NCI-H2171 (cell line): ENCODE data around the gene LATS2.
A peak's percentile ranks its signal among the peaks of the same experiment; 100 is the strongest.
"Not testable (repeated sequence)": the region's sequence is repeated elsewhere in the genome, so short reads cannot be mapped to it uniquely, and the experiment has no call there.

Experiments used
- DNase-seq: peaks from one replicate; lab custom pipeline; 2025; lab: John Stamatoyannopoulos, UW

Gene LATS2

DNA sequence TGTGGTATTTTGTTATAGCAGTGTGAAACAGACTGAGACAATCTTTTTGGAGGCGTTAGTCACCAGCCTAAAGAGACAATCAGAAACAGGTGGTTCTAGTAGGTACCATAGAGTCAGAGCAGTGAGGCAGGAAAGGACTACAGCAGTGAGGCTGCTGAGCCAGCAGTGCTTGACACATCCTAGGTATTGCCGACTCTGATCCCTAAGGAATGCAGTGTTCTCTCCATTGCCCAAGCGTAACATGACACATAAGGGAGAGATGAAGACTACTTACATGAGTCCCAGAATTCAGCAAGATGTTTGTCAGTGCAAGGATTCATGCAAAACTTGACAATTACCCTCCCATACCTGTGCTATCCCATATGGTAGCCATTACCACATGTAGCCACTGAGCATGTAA lies 96.5 kb downstream of the LATS2 start:
- DNase-seq = no peak

DNA sequence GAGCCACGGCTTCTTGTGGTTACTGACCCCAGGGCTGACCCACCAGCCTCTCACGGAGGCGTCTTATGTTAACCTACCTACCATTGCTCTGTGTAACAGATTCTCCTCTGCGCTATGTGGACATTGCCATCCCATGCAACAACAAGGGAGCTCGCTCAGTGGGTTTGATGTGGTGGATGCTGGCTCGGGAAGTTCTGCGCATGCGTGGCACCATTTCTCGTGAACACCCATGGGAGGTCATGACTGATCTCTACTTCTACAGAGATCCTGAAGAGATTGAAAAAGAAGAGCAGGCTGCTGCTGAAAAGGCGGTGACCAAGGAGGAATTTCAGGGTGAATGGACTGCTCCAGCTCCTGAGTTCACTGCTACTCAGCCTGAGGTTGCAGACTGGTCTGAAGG lies 99.7 kb downstream of the LATS2 start:
- not testable (repeated sequence) for DNase-seq

DNA sequence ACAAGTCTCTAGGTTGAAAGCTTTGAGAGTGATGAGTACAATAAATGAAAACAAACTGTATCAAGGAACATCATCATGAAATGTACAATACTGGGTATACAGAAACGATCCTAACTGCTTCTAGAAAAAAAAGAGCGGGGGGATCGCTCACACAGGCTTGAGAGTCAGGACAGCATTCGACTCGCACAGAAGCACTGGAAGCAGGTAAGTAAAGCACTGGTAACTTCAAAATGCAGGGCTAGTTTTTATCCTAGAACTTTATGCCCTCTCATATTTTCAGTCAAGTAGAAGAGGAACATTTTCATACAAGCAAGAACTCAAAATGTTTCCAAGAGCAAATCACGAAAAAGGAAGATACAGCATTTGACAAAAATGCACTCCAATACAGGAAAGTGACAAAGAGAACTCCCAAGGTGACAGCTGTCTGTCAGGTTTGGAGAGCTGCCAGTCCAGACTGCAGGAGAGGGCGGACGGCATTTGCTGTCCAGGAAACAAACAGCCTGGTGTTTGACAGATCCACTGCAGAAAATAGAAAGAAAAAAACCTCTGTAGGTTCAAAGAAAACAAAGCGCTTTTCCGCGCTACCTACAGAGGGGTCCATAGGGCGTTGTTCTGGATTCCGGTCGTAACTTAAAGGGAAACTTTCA lies 100.6 kb downstream of the LATS2 start:
- DNase-seq = peak; percentile 8

DNA sequence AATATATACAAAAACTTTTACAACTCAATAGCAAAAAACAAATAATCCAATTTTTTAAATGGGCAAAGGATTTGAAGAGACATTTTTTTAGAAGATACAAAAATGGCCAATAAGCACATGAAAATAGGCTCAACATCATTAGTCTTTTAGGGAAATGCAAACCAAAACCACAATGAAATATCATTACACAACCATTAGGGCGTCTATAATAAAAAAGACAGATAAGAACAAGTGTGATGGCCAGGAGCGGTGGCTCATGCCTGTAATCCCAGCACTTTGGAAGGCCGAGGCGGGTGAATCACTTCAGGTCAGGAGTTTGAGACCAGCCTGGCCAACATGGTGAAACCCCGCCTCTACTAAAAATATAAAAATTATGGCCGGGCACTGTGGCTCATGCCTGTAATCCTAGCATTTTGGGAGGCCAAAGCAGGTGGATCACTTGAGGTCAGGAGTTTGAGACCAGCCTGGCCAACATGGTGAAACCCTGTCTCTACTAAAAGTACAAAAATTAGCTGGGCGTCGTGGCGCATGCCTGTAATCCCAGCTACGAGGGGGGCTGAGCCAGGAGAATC lies 104.3 kb downstream of the LATS2 start:
- DNase-seq = not testable (repeated sequence)

DNA sequence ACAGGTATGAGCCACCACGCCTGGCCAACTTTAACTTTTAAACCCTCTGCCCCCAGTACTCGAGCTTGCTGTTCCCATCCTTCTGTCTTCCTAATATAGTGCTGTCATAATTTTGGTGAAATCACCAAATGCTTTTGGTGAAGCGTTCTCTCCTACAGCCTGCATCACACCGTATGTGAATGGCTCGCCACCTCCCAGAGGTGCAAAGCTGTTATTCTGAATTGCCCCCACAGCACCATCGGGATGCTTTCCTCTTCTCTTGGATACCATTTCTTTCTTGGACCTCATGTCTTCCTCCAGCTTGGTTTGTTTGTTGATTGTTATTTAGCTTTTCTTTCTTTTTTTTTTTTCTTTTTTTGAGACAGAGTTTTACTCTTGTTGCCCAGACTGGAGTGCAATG lies 105.9 kb downstream of the LATS2 start:
- no peak for DNase-seq

DNA sequence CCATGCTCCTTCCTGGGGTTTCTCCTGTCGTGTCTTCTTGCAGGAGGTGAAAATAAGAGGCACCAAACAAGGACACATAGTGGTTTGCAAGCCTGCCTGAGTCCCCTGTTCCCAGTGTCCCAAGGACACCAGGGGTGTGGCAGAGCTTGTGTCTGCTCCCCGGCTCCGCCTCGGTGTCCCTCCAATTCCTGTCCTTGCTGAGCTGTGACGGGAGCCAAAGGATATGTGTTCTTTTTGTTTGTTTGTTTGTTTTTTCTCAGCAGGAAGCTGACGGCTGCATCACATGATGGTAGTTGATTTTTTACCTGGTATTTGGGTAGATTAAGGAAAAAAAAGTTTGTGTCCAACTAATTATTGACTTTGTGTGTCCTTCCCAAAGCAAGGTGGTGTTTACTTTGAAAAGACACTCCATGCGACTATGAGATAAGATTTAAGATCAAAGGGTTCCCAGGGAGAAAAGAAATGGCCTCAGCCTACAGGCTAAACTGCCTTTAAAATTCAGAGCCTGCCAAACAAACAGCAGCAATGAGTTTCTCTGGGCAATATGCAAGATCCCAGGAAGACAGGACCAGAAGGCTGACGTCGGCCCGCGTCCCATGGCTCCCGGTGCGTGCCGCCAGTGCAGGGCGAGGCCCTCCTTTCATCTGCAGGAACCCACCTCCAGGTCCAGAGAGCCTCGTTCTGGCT lies 108.0 kb downstream of the LATS2 start:
- DNase-seq = no peak

DNA sequence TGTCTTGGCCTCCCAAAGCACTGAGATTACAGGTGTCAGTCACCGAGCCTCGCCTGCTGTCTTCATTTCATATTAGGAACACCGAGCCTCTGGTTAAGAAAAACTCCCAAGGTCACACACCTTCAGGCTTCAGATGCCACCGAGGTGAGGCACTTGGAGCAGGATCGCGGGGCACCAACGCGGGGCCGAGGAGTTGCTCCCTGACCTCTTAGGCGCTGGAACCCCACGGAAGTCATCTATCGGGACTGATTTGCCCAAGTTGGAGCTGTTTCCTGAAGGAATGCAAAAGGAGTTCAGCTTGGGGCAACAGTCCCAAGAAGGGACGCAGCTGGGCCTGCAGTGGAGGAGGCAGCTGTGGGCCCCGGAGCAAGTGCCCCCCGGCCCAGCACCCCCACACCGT lies 108.5 kb downstream of the LATS2 start:
- no peak for DNase-seq

DNA sequence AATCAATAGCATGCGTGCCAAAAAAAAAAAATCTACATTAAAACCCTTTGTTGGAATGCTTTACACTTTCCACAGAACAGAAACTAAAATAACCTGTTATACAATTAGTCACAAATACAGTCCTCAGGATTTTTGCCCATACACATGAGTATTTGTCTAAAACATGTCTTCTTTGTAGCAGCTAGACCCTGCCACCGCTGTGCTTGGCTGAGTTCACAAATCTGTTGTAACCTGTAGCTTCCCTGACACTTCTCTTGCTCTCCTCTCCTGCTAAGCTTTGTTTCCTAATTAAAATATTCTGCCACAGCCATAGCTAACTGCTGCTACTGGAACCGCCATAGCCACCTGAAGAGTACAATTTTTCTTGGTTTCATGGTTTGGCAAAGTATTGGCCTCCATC lies 113.4 kb downstream of the LATS2 start:
- not testable (repeated sequence) for DNase-seq

DNA sequence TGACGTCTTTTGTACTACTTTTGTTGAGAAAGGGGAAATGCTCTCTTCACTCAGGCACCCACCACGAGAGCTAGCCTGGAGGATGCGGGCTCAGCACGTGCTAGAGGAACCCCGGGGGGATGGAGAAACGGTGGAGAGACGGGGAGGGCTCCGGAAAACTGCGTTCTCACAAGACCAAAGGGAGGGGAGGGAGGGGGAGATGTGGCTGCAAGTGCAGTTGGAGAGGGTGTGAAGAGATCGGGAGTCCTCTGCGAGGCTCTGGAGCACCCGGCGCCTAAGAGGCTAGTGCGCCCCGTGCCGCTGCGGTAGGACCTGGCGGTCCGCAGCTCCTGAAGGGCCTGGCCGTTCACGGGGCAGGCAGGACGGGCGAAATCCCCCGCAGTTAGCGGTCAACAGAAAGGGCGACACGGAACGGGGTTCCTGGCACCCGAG lies 115.4 kb downstream of the LATS2 start:
- no peak for DNase-seq

DNA sequence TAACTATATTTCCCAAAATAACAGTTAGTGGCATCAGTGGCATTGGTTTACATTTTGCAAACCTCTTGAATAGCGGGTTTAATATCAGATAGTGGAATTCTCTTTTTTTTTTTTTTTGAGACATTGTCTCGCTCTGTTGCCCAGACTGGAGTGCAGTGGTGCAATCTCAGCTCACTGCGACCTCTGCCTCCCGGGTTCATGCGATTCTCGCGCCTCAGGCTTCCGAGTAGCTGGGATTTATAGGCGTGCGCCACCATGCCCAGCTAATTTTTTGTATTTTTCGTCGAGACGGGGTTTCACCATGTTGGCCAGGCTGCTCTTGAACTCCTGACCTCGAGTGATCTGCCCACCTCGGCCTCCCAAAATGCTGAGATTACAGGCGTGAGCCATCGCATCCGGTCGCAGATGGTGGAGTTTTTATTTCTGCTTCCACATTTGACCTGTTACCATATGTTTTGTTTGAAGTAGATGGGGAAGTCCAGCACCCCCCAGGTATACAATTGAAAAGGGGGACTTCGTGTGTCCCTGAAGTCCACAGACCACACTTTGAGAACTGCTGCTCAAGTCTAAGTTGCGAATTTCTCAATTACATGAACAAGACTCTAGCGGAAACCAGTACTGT lies 118.3 kb downstream of the LATS2 start:
- no peak for DNase-seq

DNA sequence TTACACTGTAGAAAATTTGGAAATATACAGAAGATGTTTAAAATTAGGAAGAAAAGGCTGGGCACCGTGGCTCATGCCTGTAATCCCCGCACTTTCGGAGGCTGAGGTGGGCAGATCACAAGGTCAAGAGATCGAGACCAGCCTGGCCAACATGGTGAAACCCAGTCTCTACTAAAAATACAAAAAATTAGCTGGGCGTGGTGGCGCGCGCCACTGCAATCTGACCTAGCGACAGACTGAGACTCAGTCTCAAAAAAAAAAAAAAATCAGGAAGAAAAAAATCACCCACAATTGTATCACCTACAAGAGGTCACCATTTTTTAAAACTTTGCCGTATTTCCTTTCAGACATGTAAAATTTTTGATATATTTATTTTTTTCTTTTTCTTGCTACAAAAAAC lies 120.9 kb downstream of the LATS2 start:
- not testable (repeated sequence) for DNase-seq

DNA sequence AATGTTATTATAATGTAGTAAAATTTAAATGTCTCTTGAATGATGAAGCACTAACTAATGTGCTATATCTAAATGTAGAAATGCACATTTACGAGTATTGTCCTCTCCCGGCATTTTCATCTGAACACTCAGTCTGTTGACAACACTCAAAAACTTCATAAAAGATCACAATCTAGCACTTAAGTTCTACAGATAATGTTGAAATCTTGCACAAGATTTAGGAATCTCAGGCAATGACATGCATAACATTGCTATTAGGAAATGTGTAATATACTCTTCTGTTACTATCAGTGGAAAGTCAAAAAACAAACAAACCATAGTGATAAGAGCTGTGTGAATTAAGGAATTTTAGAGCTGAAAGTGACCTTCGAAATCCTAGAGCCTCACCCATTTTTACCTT lies 121.3 kb downstream of the LATS2 start:
- no peak for DNase-seq

DNA sequence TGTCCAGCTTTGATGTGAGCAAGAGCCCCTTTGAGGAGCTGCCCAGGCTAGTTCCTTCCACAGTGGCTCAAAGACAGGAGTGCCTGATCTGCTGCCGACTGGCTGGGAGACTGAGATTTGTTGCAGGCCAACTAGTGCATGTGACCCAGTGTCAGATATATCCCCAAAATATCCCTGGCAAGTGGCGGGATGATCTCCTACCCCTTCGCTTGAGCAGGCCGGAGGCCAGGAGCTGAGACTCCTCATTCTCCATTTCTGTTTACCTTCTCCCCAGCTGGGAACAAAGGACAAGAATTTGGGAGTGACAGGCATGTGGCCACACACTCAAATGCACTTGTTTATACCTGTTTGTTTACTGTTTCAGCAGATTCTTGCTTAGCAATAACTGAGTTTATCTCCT lies 121.7 kb downstream of the LATS2 start:
- no peak for DNase-seq

DNA sequence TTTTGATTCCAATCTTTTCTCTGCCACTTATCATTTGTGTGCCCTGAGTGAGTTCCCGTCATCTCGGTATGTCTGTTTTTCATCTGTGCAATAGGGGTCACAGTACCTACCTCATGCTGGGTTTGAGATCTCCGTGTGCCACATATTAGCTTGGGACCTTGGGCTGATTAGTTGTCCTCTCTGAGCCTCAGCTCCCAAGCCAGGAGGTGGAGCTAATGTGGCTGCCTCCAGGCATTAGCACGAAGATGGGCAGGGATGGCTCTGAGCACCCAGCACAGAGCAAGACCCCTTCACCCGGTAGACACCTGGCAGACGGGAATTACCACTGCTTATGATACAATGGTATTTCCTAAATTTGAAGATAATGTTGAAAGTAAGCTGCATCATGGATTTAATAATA lies 123.1 kb downstream of the LATS2 start:
- DNase-seq = no peak

DNA sequence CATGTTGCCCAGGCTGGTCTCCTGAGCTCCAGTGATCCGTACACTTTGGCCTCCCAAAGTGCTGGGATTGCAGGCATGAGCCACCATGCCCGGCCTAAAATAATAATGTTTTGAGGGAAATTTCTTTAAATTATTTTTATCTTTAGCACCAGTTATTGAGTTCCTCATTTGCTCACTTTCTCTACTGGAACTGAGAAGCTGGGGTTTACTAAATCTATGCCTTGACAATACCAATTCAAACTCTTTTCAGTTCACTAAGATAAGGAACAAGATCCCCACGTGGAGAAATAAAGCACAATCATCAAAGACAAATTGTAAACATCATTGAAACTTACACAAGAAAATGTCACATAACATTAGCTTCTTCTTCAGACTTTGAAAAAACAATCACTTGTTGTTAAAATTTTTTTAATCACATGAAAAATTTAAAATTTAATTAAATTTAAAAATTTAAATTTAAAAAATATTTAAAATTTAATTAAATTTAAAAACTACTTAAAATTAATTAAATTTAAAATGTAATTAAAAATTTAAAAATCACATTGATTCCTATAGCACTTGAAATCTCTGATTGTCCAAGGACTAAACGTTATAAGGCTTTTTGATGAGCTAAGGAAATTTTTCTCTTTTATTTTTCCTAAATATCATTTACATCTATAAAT lies 133.7 kb downstream of the LATS2 start:
- DNase-seq = no peak

DNA sequence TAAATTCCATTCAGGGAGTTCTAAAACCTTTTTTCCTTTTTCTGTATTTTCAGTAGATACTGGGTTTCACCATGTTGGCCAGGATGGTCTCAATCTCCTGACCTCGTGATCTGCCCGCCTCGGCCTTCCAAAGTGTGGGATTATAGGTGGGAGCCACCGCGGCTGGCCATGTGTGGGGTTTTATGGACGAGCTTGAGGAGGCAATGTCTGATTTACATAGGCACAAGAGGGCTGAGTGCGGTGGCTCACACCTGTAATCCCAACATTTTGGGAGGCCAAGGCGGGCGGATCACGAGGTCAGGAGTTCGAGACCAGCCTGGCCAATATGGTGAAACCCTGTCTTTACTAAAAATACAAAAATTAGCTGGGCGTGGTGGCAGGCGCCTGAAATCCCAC lies 136.0 kb downstream of the LATS2 start:
- not testable (repeated sequence) for DNase-seq

DNA sequence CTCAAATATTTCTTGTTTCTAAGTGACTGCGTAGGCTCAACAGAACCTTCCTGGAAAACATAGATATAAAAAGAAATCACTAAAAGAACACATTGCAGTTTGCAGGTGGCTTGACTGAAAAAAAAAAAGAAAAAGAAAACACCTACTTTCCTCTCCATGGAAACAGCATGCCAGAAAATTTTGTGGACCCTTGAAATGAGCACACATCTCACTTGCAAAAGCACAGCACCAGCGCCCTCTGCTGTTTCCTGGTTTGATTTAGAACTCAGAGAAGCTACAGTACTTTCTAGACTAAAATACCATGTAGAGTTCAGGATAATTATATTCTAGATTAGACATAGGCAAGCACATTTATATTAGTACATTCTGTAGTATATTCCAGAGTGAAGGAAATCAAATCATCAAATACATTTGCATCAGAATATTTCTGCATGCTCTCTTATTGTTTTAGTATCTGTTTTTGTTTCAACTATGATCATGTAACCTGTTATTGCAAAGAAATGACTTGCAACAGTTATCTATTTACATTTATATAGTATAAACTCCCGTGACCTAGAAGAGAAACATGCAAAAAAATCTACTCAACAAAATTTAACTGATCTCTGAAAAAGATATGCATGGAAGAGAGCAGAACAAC lies 136.5 kb downstream of the LATS2 start:
- DNase-seq = peak; percentile 35

DNA sequence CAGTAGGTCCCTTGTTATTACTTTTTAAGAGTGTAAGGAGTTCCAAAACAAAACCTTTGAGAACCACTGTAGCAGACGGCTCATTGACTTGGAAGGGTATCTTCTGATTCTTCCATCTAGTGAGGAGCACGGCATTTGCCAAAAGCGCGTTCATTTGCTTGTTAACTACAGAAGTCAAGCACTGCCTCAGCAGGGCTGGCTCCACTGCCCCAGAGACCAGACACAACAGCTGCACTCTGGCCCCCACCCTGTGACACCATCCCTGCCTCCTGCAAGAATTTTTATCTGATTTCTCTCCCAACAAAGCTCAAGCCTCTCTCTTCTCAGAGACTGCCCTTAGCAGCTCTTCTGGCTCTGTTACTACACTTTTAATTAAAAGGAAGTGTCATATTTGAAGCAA lies 138.1 kb downstream of the LATS2 start:
- no peak for DNase-seq
